ENCODE results near the gene MLANA. TPM values are rescaled to one million over a fixed set of nuclear protein-coding genes. Genes with fewer than 3 reads are reported as not detected.

The MLANA gene
- polyA plus RNA-seq, 1 donor from 2014 or later, result not detected

GRCh38 chr9:5894237-5894959 is 3.7 kb downstream of the MLANA start:
- Histone ChIP-seq H2AFZ (ENCODE audit: low read depth, low read length) (no peak overlapping the region), H3K27ac (ENCODE audit: low read length) (no peak overlapping the region), H3K9me2 (ENCODE audit: insufficient read depth, low read length) (no peaks in the 10 kb centered on the region), H3K9me3 (ENCODE audit: low read length) (no peaks in the 10 kb centered on the region), H3F3A (ENCODE audit: insufficient read depth, low read length, poor library complexity, severe bottlenecking) (no peaks in the 10 kb centered on the region), H3K36me3 (ENCODE audit: insufficient read depth, low read length) (no peaks in the 10 kb centered on the region), H3K79me2 (replicated peaks; ENCODE audit: insufficient read depth, low read length) (no peaks in the 10 kb centered on the region), H3K27me3 (ENCODE audit: insufficient read depth, low read depth, low read length) (no peaks in the 10 kb centered on the region), H3K9ac (ENCODE audit: low read length) (no peak overlapping the region), H3K4me2 (ENCODE audit: low read length) (no peak overlapping the region), H3K4me3 (ENCODE audit: low read length) (no peak overlapping the region), H4K20me1 (ENCODE audit: insufficient read depth) (no peaks in the 10 kb centered on the region)
- no peak for TF ChIP-seq EZH2 (IDR thresholded peaks at IDR 0.05; ENCODE audit: borderline replicate concordance, insufficient read depth, low read length, poor library complexity, severe bottlenecking)

GRCh38 chr9:5895782-5896181 is 5.1 kb downstream of the MLANA start:
- H3K9me3 ChIP-seq (ENCODE audit: low read length), result no peaks in the 10 kb centered on the region
- no peaks in the 10 kb centered on the region for H3K9me2 ChIP-seq (ENCODE audit: insufficient read depth, low read length)
- no peaks in the 10 kb centered on the region for H3K36me3 ChIP-seq (ENCODE audit: insufficient read depth, low read length)
- H3K79me2 ChIP-seq (replicated peaks; ENCODE audit: insufficient read depth, low read length), result no peaks in the 10 kb centered on the region
- H3K27me3 ChIP-seq (ENCODE audit: insufficient read depth, low read depth, low read length), result no peaks in the 10 kb centered on the region
- H3K27ac ChIP-seq (ENCODE audit: low read length), result no peak overlapping the region
- H3K4me3 ChIP-seq (ENCODE audit: low read length), result no peak overlapping the region
- H2AFZ ChIP-seq (ENCODE audit: low read depth, low read length), result no peak overlapping the region
- H3F3A ChIP-seq (ENCODE audit: insufficient read depth, low read length, poor library complexity, severe bottlenecking), result no peaks in the 10 kb centered on the region
- no peak for TF ChIP-seq EZH2 (IDR thresholded peaks at IDR 0.05; ENCODE audit: borderline replicate concordance, insufficient read depth, low read length, poor library complexity, severe bottlenecking)
- TF ChIP-seq POLR2AphosphoS5 (IDR thresholded peaks at IDR 0.05), result no peak
- no peak for TF ChIP-seq SMC3 (conservative IDR thresholded peaks at IDR 0.05; ENCODE audit: poor library complexity)
- no peak for TF ChIP-seq REST (IDR thresholded peaks at IDR 0.05; ENCODE audit: borderline replicate concordance)
- no peak for TF ChIP-seq CTCF (IDR thresholded peaks at IDR 0.05; ENCODE audit: poor library complexity, severe bottlenecking)
- TF ChIP-seq MXI1 (conservative IDR thresholded peaks at IDR 0.05; ENCODE audit: poor library complexity, severe bottlenecking), result no peak
- no peak for TF ChIP-seq EP300 (conservative IDR thresholded peaks at IDR 0.05; ENCODE audit: poor library complexity, severe bottlenecking)
- TF ChIP-seq RAD21 (conservative IDR thresholded peaks at IDR 0.05), result no peak
- TF ChIP-seq TAF1 (IDR thresholded peaks at IDR 0.05; ENCODE audit: low read depth), result no peak
- H3K9ac ChIP-seq (ENCODE audit: low read length), result no peak overlapping the region
- H3K4me2 ChIP-seq (ENCODE audit: low read length), result no peak overlapping the region
- H4K20me1 ChIP-seq (ENCODE audit: insufficient read depth), result no peaks in the 10 kb centered on the region
